Tibial nerve (tissue), 4 donors: ENCODE data around the gene IL1RAPL2.

Experiments
- EP300 ChIP-seq, 2 donors: sonication (generic); formaldehyde crosslinking; IDR thresholded peaks; one replicate each; pipeline ENCODE4 v1.6.1; 2017; ENCODE audit warnings: antibody characterized with exemption in 2 of 2, mild to moderate bottlenecking in 1 of 2
- POLR2A ChIP-seq, 2 donors: fragments of 450-650 bp; IDR thresholded peaks; one replicate each; pipeline ENCODE4 v1.6.1; 2017; ENCODE audit warnings: antibody characterized with exemption in 2 of 2, mild to moderate bottlenecking in 2 of 2, moderate library complexity in 2 of 2
- TF ChIP-seq, protein P1 (sequence below), 5 experiments: fragments of 200-600 bp in 3 of 5; fragments of 450-650 bp in 2 of 5; sonication (generic) in 3 of 5; IDR thresholded peaks; one replicate each; pipeline ENCODE4 v1.5.1; 2016 to 2019; ENCODE audit warnings: antibody characterized with exemption in 5 of 5, mild to moderate bottlenecking in 3 of 5, moderate library complexity in 2 of 5

- TF ChIP-seq, protein P1, sequence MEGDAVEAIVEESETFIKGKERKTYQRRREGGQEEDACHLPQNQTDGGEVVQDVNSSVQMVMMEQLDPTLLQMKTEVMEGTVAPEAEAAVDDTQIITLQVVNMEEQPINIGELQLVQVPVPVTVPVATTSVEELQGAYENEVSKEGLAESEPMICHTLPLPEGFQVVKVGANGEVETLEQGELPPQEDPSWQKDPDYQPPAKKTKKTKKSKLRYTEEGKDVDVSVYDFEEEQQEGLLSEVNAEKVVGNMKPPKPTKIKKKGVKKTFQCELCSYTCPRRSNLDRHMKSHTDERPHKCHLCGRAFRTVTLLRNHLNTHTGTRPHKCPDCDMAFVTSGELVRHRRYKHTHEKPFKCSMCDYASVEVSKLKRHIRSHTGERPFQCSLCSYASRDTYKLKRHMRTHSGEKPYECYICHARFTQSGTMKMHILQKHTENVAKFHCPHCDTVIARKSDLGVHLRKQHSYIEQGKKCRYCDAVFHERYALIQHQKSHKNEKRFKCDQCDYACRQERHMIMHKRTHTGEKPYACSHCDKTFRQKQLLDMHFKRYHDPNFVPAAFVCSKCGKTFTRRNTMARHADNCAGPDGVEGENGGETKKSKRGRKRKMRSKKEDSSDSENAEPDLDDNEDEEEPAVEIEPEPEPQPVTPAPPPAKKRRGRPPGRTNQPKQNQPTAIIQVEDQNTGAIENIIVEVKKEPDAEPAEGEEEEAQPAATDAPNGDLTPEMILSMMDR (IDR thresholded peaks at IDR 0.05): no peak
- TF ChIP-seq POLR2A (IDR thresholded peaks at IDR 0.05) (no peak), EP300 (IDR thresholded peaks at IDR 0.05) (no peak)
Observed at GRCh38 chrX:105347373-105347772, 781.4 kb downstream of the IL1RAPL2 start.
